Retinal pigment epithelial cell (primary cell): Measurements from ENCODE around the gene RPS15.
"Not testable (repeated sequence)": the region's sequence is repeated elsewhere in the genome, so short reads cannot be mapped to it uniquely, and the experiment has no call there.

Experiments used
- DNase-seq: peaks from one replicate; pipeline ENCODE4 v3.0.0-alpha.2; 2010; ENCODE audit warnings: low read depth
- H3K4me3 ChIP-seq: 2 replicates; pipeline ENCODE4 v1.5.1; 2011; ENCODE audit warnings: mild to moderate bottlenecking, low read length, control low read depth, moderate library complexity
- TF ChIP-seq, protein P1 (sequence below): conservative IDR thresholded peaks from 2 replicates; pipeline ENCODE4 v1.5.1; 2011; ENCODE audit warnings: low read depth, low read length, control low read depth, inconsistent platforms

Gene RPS15

DNA sequence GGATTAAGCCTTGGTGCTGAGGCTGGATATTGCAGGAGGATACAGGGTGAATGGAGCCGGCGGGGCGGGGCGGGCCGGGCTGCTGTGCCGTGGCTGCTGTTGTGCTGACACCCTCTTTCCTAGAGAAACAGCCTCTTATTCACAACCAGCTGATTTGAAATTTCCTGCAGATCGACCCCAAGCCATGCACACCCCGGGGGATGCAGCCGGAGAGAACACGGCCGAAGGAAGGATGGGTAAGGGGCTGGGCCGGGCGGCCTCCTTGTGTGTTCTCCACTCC, 19.8 kb upstream of the RPS15 start:
- no peak overlapping the region for H3K4me3 ChIP-seq
- TF ChIP-seq, protein P1, sequence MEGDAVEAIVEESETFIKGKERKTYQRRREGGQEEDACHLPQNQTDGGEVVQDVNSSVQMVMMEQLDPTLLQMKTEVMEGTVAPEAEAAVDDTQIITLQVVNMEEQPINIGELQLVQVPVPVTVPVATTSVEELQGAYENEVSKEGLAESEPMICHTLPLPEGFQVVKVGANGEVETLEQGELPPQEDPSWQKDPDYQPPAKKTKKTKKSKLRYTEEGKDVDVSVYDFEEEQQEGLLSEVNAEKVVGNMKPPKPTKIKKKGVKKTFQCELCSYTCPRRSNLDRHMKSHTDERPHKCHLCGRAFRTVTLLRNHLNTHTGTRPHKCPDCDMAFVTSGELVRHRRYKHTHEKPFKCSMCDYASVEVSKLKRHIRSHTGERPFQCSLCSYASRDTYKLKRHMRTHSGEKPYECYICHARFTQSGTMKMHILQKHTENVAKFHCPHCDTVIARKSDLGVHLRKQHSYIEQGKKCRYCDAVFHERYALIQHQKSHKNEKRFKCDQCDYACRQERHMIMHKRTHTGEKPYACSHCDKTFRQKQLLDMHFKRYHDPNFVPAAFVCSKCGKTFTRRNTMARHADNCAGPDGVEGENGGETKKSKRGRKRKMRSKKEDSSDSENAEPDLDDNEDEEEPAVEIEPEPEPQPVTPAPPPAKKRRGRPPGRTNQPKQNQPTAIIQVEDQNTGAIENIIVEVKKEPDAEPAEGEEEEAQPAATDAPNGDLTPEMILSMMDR = no peak
- no peak for DNase-seq

DNA sequence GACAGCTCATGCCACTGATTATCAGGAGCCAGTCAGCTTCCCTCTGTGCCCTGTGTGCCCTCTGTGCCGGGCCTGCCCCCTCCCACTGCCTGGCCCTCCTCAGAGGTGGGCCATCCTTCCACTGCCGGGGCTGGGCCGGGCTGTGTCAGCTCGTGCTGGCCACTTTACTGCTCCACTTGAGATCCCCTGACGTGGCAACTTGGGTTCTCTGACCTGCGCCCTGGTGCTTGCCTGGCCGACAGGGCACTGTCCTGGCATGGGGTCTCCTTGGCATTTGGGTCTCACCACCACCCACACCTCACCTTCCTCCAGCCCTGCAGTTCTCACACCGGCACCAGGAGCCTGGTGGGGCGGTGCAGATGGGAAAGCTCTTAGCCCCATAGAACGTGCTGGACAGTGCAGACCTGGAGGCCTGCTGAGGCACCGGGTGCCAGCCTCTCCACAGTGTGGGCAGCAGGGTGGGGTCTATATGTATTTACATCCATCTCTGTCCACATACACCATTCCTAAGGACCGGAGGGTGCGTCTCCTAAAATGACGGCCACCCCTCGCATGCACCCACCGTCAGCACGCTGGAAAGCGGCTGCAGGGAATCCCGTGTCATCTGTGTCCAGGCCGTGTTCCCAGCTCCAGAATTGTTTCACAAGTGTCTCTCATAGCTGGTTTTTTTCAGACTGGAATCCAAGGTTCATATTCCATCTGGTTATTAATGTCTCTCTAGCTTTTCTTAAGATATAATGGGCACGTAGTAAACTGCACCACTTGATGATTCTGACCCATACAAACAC, 19.1 kb upstream of the RPS15 start:
- DNase-seq = no peak
- no peak overlapping the region for H3K4me3 ChIP-seq
- TF ChIP-seq, protein P1 = no peak

DNA sequence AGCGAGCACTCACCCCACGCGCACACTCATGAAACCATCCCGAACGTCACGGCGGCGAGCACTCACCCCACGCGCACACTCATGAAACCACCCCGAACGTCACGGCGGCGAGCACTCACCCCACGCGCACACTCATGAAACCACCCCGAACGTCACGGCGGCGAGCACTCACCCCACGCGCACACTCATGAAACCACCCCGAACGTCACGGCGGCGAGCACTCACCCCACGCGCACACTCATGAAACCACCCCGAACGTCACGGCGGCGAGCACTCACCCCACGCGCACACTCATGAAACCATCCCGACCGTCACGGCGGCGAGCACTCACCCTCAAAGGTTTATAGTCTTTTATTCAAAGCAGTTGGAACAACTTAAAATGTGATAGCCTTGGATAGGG, 18.1 kb upstream of the RPS15 start:
- not testable (repeated sequence) for H3K4me3 ChIP-seq, DNase-seq

DNA sequence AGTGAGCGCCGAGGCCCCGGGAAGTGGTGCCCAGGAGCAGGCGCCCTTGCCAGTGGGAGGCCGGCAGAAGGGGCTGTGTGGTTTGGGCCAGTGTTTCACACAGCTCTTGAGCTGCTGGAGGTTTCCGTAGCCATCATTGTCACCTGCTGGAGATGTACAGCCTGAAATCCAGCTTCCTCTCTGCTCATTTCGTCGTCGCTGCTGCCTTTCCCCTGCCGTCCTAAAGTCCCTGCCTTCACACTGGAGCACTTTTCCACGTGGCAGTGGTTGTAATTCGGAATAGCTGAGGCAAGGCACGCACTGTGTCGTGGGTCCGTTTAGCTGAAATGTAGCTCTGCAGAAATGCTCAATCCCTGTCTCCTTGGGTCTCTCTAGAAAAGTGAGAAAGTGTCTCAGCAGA, 17.6 kb upstream of the RPS15 start:
- no peak overlapping the region for H3K4me3 ChIP-seq
- TF ChIP-seq, protein P1 = no peak
- DNase-seq = no peak

DNA sequence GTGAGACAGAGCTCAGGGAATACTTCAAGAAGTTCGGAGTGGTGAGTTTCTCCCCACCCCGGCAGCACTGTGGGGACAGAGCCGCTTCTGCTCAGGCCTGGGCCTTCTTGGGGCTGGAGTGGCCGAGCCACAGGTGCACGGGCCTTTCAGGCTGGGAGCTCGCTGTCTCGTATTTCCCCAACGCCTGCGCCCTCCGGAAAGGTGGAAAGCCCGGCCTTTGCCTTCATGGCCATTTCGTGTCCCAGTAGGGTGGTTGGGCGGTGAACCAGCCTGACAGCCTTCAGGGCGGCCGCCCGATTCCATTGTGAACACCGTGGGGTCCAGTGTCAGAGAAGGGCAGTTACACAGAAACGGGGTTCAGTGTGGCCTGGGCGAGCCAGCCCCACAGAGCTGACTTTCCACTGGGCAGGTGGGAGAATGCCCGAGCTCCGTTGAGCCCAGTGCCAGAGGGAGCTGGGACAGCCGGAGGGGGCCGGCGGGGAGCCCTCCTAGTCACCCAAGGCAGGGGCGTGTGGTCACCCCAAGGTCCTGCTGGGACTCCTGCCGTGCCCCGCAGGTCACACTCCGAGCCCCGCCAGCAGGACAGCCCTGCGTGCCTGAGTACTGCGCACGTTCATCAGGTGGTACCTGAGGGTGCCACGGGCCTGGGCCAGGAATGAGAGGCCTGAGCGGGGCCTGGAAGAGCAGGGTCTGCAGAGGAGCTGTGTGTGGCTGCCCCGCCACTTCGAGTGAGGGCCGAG, 16.8 kb upstream of the RPS15 start:
- H3K4me3 ChIP-seq = no peak overlapping the region
- TF ChIP-seq, protein P1 = no peak
- no peak for DNase-seq

DNA sequence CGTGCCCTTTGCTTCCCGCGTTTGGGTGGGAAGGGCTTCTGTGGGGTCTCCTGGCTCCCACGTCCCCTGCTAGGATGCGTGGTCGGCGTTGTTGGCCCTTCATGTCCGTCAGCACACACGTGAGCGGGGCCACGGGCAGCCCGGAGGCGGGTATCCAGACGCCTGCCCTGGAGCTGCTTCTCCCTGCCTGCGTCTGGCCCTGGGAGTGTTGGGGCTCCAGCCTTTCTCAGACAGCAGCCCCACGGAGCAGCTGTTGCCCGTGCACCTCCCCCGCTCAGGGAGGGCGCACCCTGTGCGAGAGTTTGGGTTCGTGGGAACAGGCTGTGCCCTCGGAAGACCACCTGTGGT, 16.3 kb upstream of the RPS15 start:
- no peak for DNase-seq
- TF ChIP-seq, protein P1 = no peak

DNA sequence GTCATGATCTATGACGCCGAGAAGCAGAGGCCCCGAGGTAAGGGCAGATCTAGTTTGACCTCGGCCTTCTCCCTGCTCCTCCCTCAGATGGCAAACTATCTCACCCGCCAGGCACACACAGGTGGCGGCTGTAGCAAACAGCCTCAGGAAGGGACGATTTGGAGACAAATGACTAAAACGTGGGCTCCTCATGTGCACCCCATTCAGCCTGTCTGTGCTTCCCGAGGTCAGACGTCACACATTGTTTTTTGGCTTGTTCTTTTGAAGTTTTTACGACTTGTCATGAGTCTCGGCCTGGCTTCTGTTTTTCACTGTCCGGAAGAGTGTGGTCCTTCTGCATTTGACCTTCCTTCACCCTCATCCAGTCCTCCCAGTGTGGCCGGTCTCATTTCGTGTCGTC, 15.8 kb upstream of the RPS15 start:
- no peak overlapping the region for H3K4me3 ChIP-seq
- no peak for DNase-seq
- TF ChIP-seq, protein P1 = no peak

More for the DNA sequence above, 16.3 kb upstream of the RPS15 start:
- H3K4me3 ChIP-seq = no peak overlapping the region
